ENCODE data around the gene CLC.
"Not testable (repeated sequence)": the region's sequence is repeated elsewhere in the genome, so short reads cannot be mapped to it uniquely, and the experiment has no call there.

CLC gene

DNA sequence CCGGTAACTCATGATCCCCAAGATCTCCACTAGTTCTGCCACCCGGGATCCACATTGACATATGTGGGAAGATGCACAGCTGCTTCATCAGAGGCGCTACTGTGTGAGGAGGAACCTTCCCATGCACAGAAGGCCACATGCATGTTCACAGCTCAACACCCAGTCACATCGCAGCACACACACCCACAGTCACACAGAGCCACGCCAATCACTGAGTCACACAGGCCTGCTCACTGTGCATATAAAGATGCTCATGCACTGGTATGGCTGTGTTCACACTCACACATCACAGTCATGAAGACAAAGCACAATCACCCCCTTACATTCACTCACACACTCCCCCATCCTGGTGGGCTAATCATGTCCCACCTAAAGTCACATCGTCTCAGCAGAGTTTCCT lies 9.8 kb downstream of the CLC start:
- DNase-seq = no peak

DNA sequence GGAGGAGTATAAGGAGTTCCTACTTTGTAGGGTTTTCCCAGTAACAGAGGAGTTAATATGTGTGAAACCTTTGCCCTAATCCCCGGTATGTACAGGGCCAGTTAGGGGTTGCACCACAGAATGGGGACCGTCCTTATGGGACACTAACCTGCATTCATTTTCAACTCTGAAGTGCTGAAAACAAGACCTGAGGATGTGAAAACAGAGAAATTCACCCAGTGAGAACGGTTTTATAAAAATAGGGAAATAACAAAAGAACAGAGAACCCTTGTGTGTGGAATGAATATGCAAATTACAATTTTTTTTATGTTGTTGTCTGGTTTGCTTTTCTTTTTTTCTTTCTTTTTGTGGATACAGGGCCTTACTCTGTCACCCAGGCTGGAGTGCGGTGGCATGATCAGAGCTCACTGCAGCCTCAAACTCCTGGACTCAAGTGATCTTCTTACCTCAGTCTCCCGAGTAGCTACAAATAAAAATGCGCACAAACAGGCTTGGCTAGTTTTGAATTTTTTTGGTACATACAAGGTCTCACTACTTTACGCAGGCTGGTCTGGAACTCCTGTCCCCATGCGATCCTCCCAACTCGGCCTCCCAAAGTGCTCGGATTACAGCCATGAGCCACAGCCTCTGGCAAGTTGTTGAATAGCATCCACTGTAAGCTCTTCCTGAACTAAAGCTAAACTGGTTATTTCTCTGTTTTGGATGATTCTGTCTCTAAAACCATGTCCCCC lies 10.6 kb downstream of the CLC start:
- DNase-seq = no peak

DNA sequence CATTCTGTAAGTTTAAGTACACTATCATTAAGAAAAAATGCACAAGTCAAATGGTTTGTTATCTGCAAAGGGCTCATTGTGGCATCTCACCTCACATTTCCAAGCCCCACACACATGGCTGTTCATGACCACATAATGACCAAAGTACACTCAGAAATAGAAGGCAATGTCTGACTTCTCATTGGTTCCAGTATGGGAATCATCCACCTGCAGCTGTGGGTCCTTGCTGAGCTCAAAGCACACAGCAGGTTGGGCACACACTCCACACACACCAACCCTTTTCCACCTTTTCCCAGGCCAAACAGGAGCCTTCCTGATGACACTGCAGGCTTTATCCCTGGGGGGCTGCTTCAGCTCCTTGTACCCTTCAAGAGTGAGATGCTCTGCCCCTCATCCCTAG lies 11.8 kb downstream of the CLC start:
- DNase-seq = no peak

DNA sequence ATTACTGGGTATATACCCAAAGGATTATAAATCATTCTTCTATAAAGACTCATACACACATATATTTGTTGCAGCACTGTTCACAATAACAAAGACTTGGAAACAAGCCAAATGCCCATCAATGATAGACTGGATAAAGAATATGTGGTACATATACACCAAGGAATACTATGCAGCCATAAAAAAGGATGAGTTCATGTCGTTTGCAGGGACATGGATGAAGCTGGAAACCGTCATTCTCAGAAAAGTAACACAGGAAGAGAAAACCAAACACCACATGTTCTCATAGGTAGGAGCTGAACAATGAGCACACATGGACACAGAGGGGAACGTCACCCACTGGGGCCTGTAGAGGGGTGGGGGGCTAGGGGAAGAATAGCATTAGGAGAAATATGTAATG lies 17.7 kb downstream of the CLC start:
- DNase-seq = not testable (repeated sequence)

DNA sequence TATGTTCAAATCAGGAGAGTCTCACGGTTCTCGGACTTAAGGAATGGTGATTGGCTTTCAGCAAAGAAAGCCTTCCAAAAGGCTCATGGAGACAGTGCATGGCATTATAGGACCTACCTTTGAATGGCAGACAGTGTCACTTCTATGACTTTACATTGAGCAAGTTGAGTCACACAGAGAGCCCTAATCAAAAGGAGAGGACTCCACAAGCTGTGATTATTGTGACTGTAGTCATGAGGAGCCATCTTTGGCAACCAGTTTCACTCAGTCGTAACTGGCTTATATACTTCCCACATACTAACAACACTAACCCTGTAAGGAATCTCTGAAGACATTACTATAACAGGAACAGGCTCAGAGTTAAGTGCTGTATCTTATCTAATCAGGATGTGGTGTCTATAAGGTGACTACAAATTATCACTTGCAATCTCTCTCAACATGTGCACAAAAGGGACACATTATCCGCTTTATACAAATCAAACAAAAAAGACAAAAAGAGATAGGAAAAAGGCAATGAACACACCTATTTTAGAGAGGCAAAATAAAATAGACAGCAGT lies 27.4 kb downstream of the CLC start:
- DNase-seq = no peak

DNA sequence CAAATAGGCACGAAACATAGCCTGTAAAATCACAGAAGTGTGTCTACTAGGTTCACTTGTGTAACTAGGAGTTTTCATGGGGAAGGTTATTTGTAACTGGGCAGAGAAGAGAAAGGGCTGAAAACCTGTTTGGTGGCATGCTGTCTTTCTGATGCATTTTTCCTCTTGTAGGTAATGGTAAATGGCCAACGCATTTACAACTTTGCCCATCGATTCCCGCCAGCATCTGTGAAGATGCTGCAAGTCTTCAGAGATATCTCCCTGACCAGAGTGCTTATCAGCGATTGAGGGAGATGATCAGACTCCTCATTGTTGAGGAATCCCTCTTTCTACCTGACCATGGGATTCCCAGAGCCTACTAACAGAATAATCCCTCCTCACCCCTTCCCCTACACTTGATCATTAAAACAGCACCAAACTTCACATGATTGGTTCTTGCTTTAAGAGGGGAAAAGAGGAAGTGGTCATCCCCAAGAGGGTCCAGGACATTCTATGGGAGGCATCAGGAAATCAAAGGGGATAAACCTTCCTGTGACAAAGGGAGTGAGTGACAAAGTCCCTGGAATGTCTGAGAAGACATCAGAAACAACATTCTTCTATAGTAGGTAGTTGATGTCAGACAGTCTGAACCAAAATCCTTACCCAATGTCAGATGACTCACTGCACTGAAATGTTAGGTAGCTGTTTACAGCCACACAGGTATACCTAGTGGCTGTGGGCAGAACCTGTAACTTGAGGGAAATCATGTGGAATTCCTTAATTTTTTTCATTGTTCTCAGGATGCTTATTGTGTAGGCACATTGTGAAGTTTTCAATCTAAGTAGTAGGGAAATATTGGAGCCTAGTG lies 28.6 kb downstream of the CLC start:
- no peak for DNase-seq

DNA sequence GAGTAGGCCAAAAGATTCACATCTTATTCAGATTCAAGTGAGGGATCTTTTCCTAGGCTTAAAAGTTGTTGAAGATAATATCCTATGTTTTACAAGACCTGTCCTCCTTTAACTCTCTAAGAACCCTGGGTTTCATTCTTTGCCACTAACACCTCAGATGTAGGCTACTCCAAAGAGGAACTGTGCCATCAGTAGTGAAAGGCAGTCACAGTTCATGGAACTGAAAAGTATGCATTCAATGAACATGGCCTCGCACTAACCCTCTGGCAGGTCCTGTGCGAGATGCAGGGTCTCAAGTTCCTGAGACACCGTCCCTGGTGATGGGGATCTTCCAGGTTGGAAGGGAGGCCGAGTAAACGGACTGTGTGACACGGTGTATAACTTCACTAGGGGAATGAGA lies 29.2 kb downstream of the CLC start:
- DNase-seq = no peak

DNA sequence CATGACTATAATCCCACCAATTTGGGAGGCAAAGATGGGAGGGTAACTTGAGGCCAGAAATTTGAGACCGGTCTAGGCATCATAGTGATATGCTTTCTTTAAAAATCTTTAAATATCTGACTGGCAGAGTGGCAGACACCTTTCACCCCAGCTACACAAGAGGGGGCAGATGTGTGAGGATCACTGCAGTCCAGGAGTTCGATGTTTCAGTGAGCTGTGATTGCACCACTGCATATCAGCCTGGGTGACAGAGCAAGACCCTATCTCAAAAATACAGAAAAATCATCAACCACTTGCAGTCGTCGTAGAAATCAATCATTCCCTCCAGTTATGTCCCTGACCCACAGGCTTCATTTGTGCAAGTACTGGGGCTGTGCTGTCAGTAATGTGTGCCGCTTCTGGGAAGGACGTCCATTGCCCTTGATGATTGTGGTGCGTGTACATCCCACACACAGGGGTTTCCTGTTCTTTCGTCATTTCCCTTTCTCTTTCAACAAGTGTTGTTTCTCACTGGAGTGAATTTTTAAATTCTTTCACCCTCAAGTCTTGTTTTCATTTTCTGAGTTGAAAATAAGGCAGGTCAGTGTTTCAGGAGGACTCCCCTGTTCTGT lies 32.1 kb downstream of the CLC start:
- no peak for DNase-seq

DNA sequence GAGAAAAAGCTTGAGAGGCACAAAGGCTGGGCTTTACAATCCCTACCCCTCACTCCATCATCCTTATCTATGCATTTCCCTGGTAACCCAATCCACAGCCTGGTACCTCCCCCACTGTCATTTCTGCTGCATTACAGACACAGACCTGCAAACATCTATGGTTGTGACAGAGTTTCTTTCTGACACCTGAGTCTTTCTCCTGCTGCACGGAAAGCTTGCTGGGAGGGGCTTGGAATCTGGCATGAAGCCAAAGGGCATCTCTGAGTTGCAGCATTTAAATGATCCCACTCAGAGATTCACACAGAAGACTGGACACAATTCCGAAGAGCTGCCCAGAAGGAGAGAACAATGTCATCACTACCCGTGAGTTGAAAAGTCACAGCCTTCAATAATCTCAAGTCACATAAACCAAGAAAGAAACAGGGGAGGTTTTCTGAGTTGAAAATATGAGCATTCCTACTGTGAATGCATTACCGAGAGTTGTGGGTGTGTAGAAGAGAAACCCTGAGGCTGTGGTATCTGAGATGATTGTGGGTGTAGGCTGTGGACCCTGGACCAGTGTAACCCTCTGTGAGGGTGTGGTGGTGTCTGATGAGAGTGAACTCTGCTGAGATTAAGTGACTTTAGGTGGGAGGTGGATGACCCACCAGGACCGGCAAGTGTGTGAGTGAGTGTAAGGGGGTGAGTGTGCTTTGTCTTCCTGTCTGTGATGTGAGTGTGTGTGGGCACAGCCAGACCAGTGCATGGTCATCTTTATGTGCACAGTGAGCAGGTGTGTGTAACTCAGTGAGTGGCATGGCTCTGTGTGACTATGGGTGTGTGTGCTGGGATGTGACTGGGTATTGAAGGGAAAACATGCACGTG lies 33.4 kb downstream of the CLC start, which contains the start of gene LGALS14:
TSS of gene LGALS14 (plus strand) at position 301 of the 864 bp plus-strand sequence. CDS start at position 349, 48 bp downstream.
- DNase-seq = no peak

DNA sequence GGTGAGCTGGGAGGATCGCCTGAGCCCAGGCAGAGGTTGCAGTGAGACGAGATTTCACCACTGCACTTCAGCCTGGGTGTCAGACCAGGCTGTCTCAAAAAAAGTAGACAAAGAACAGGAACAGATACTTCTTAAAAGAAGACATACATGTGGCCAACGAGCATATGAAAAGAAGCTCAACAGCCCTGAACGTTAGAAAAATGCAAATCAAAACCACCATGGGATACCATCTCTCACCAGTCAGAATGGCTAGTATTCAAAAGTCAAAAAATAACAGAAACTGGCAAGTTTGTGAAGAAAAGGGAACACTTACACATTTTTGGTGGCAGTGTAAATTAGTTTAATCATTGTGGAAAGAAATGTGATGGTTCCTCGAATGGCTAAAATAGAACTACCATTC lies 36.5 kb downstream of the CLC start:
- no peak for DNase-seq

DNA sequence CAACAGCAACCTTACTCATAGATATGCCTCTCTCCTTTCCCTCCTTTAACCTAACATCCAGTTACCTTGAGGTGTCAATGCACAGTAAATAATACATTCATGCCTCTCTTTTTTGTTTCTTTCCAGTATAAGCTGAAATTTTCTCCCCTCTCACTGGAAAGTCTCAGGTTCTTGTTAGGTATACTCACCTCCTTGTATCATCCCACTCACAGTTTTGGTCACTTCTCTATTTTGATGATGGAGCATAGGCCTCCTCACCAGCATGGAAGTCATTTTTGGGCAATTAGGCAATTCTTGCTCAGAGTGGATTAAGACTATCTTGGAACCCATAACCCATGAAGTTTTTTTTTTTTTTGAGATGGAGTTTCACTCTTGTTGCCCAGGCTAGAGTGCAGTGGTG lies 39.3 kb downstream of the CLC start:
- DNase-seq = no peak

DNA sequence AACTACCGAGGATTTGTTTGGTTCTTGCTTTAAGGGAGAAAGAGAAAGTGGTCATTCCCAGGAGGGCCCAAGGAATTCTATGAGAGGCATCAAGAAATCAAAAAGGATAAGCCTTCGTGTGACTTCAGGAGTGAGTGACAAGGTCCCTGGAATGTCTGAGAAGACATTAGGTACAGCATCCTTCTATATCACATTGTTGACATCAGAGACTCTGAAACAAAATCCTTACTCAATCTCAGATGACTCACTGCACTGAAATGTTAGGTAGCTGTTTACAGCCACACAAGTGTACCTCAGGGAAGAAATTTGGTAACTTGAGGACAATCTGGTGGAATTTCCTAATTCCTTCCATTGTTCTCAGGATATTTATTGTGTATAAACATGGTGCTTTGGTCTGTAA lies 41.4 kb downstream of the CLC start:
- DNase-seq = no peak

DNA sequence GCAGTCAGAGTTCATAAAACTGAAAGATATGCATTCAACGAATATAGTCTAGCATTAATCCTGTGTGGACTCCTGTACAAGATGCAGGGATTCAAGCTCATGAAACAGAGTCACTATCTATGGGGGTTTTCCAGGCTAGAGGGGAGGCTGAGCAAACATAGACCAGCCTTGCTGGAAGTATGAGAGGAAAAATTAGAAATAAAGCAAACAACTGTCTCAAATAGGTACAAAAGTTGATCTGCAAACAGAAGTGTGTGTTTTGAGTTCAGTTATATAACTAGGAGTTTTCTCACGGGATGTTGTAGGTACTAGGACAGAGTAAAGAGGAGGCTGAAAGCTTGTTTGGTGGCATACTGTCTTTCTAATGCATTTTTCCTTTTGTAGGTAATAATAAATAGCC lies 42.1 kb downstream of the CLC start:
- DNase-seq = no peak

DNA sequence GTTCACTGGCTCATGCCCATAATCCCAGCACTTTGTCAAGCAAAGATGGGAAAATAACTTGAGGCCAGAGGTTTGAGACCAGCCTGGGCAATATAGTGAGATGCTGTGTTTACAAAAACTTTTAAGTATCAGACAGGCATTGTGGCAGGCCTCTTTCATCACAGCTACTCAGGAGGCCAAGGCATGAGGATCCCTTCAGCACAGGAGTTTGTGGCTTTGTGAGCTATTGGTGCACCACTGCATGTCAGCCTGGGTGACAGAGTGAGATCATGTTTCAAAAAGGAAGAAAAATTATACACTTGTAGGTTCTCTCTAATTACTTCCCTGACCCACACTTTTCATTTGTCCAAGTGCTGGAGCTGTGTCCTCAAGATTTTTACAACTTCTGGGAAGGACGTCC lies 45.0 kb downstream of the CLC start:
- DNase-seq = no peak

DNA sequence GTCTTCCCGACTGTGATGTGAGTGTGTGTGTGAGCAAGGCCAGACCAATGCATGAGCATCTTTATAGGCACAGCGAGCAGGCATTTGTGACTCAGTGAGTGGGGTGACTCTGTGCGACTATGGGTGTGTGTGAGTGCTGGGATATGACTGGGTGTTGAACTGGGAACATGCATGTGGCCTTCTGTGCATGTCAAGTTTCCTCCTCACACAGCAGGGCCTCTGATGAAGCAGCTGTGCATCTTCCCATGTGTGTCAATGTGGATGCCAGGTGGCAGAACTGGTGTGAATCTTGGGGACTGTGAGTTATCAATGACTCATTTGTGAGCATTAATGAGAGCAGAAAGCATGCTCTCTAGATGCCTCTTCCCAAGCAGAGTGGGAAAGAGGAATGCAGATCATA lies 45.7 kb downstream of the CLC start:
- no peak for DNase-seq

DNA sequence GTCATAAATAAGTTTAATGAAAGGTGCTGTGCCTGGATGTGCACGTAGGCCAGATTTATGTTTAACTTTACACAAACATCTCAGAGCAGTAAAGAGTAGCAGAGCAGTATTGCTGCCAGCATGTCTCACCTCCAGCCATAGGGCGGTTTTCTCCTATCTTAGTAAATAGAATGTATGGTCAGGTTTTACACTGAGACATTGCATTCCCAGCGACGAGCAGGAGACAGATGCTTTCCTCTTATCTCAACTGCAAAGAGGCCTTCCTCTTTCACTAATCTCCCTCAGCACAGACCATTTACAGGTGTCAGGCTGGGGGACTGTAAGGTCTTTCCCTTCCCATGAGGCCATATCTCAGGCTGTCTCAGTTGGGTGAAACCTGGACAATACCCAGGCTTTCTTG lies 49.2 kb downstream of the CLC start:
- DNase-seq = not testable (repeated sequence)

DNA sequence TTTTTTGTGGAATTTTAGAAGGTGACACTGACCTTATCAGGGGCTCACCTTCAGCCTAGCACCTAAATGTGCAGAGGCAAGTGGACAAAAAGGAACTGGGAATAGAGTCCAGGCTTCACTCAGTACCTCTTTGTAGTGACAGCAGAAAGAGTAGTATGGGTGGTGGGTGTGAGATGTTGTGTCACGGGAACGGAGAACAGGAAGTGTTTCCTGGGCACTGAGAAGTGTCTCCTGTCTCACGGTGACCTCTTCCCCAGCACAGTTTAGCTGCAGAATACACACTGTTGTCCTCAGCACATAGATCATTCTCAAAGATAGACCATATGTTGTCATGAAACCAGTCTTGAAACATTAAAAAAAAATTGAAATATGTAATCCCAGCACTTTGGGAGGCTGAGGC lies 51.1 kb downstream of the CLC start:
- DNase-seq = no peak

DNA sequence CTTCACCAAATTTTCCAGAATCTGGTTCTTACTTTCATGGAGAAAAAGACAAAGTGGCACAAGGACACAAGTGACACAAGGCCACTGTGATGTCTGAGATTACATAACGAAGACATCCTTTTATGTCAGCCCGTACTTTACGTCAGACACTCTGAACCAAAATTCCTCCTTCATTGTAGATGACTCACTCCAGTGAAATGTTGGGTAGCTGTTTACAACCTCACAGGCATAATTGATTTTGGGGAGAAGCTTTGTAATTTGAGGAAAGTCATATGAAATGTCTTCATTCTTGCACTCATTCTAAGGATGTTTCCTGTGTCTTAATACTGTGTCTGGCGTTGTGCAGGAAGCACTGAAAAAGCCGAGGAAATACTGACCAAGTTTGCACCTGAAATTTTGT lies 53.6 kb downstream of the CLC start:
- DNase-seq = no peak

DNA sequence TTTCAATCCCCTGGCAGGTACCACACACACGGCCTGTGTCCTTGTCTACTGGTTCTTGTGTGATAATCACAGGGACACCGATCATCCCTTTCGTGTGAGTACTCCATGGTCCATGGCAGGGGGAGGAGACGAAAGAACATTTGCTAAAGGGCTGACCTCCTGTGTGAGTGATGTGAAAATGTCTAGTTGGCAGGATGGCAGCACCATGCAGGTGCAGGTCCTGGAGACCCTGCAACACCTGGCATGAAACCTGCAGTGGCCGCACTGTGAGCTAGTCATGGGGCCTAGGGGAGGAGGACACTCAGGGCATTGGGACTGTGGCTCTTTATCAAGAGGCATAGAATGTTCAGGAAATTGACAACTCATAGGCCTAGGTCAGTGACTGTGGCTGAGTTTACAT lies 56.4 kb downstream of the CLC start:
- DNase-seq = no peak

All from activated CD4-positive, alpha-beta T cell treated with anti-CD3 and anti-CD28 coated beads for 1 hour (primary cell).